ENCODE data around the gene FBXW10.
"Not testable (repeated sequence)": the region's sequence is repeated elsewhere in the genome, so short reads cannot be mapped to it uniquely, and the experiment has no call there.

DNA sequence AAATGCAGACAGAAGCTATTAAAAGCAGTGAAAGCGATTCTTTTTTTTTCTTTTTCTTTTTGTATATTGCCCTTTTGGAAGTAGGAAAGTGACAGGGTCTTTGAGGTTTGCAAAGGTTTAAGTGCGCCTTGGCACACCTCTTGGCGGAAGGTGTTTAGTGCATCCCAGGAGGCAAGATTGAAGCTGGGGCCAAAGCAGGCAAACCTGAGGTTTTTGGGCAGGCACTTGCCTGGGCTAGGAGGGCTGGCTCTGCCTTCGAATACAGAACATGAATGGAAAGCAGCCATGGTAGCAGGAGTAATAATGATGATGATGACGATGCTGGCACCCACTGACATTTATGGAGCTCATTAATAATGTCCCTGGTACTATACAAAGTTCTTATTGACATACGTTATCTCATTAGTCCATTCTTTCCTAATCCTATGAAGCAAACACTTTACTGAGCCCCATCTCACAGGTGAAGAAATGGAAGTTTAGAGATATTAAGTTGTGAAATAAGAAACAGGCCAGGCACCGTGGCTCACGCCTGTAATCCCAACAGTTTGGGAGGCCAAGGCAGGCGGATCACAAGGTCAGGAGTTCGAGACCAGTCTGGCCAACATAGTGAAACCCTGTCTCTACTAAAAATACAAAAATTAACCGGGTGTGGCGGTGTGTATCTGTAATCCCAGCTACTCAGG lies 24.3 kb upstream of the FBXW10 start:
- TF ChIP-seq, protein P1, sequence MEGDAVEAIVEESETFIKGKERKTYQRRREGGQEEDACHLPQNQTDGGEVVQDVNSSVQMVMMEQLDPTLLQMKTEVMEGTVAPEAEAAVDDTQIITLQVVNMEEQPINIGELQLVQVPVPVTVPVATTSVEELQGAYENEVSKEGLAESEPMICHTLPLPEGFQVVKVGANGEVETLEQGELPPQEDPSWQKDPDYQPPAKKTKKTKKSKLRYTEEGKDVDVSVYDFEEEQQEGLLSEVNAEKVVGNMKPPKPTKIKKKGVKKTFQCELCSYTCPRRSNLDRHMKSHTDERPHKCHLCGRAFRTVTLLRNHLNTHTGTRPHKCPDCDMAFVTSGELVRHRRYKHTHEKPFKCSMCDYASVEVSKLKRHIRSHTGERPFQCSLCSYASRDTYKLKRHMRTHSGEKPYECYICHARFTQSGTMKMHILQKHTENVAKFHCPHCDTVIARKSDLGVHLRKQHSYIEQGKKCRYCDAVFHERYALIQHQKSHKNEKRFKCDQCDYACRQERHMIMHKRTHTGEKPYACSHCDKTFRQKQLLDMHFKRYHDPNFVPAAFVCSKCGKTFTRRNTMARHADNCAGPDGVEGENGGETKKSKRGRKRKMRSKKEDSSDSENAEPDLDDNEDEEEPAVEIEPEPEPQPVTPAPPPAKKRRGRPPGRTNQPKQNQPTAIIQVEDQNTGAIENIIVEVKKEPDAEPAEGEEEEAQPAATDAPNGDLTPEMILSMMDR (IDR thresholded peaks at IDR 0.05), result not testable (repeated sequence)
- not testable (repeated sequence) for TF ChIP-seq POLR2A (IDR thresholded peaks at IDR 0.05)

All from thyroid gland (tissue), 4 donors.